A549 (cell line): Measurements from ENCODE around the gene PHEX. TPM values are rescaled to one million over a fixed set of nuclear protein-coding genes. Genes with fewer than 3 reads are reported as not detected.
A peak's percentile ranks its signal among the peaks of the same experiment; 100 is the strongest.

Experiments used
- ATAC-seq, 2 experiments: fragments of 200-7000 bp in 1 of 2; fragments of >200 bp in 1 of 2; cut with Nextera tagmentation in 1 of 2; cut with Tn5 transposase in 1 of 2; 3 replicates each; pipeline versions ENCODE4 v1.8.0 to v1.9.1; 2018 to 2020; ENCODE audit warnings: mild to moderate bottlenecking in 1 of 2, moderate library complexity in 1 of 2
- CTCF ChIA-PET: fragments of 300-600 bp; sonication (Branson Sonifier 250); formaldehyde crosslinking; extraction: SDS; loops from one replicate; lab custom pipeline; 2021; ENCODE audit warnings: antibody characterized with exemption, inconsistent platforms; lab: Yijun Ruan, JAX
- POLR2A ChIA-PET: fragments of 350-600 bp; formaldehyde crosslinking; extraction: SDS; loops from one replicate; lab custom pipeline; 2021; ENCODE audit warnings: antibody characterized with exemption, inconsistent platforms; lab: Yijun Ruan, JAX
- DNase-seq, 2 experiments: peaks; one replicate each; pipeline versions ENCODE4 v3.0.0 to v3.0.0-alpha.2; 2011 to 2016; ENCODE audit warnings: low read depth in 1 of 2, low spot score in 1 of 2
- FAIRE-seq: peaks from 2 replicates; lab custom pipeline; 2011; peaks lifted over from hg19 to GRCh38; lab: Jason Lieb, UNC
- H3K27ac ChIP-seq, 2 experiments: fragments of >200 bp; sonication (Bioruptor Twin); formaldehyde crosslinking; 3 replicates each; pipeline ENCODE4 v1.5.1; 2016 to 2017
- H3K4me1 ChIP-seq: fragments of >200 bp; sonication (Bioruptor Twin); formaldehyde crosslinking; 3 replicates; pipeline ENCODE4 v1.6.1; 2016
- H3K4me2 ChIP-seq: fragments of >200 bp; sonication (Bioruptor Twin); formaldehyde crosslinking; 3 replicates; pipeline ENCODE4 v1.6.1; 2016
- H3K4me3 ChIP-seq: fragments of >200 bp; sonication (Bioruptor Twin); formaldehyde crosslinking; 3 replicates; pipeline ENCODE4 v1.5.1; 2016
- H3K9me3 ChIP-seq: fragments of >200 bp; sonication (Bioruptor Twin); formaldehyde crosslinking; 3 replicates; pipeline ENCODE4 v1.6.1; 2016
- CHD2 ChIP-seq: fragments of 150-350 bp; IDR thresholded peaks from 2 replicates; pipeline ENCODE4 v1.6.1; 2014; ENCODE audit warnings: low read length; ENCODE audit not compliant: partially characterized antibody
- E2F6 ChIP-seq: IDR thresholded peaks from 2 replicates; pipeline ENCODE4 v1.6.1; 2012; ENCODE audit warnings: low read depth, borderline replicate concordance
- EHMT2 ChIP-seq: fragments of 200-600 bp; sonication (generic); IDR thresholded peaks from 2 replicates; pipeline ENCODE4 v1.6.1; 2016; ENCODE audit warnings: antibody characterized with exemption, low read depth, mild to moderate bottlenecking, moderate library complexity
- FOSB ChIP-seq: fragments of 250-450 bp; sonication (Bioruptor Pico); IDR thresholded peaks from 2 replicates; pipeline ENCODE4 v1.5.0; 2020; ENCODE audit warnings: mild to moderate bottlenecking, moderate library complexity
- FOXS1 ChIP-seq: fragments of 250-450 bp; sonication (Bioruptor Pico); IDR thresholded peaks from 2 replicates; pipeline ENCODE4 v1.5.0; 2020; ENCODE audit warnings: mild to moderate bottlenecking, moderate library complexity
- HDAC2 ChIP-seq: fragments of 200-600 bp; sonication (generic); IDR thresholded peaks from 2 replicates; pipeline ENCODE4 v1.6.1; 2016
- HEYL ChIP-seq: fragments of 250-450 bp; sonication (Bioruptor Pico); IDR thresholded peaks from 2 replicates; pipeline ENCODE4 v1.8.0; 2021; ENCODE audit warnings: mild to moderate bottlenecking, moderate library complexity
- HOXA7 ChIP-seq: fragments of 250-450 bp; sonication (Bioruptor Pico); IDR thresholded peaks from 2 replicates; pipeline ENCODE4 v1.5.0; 2020; ENCODE audit warnings: mild to moderate bottlenecking, moderate library complexity
- HOXB13 ChIP-seq: fragments of 250-450 bp; sonication (Bioruptor Pico); IDR thresholded peaks from 2 replicates; pipeline ENCODE4 v1.5.0; 2020; ENCODE audit warnings: low read depth, mild to moderate bottlenecking, moderate library complexity
- JUN ChIP-seq, 2 experiments: fragments of >200 bp; sonication (Bioruptor Twin); formaldehyde crosslinking; IDR thresholded peaks; 2 replicates in 1 of 2; 3 replicates in 1 of 2; pipeline ENCODE4 v1.6.1; 2016 to 2017
- MAZ ChIP-seq: fragments of 150-350 bp; IDR thresholded peaks from 2 replicates; pipeline ENCODE4 v1.6.1; 2014; ENCODE audit warnings: antibody characterized with exemption, low read depth, low read length, borderline replicate concordance
- NFE2L2 ChIP-seq: fragments of 150-350 bp; conservative IDR thresholded peaks from 2 replicates; pipeline ENCODE4 v1.6.1; 2014; ENCODE audit warnings: low read length
- PHF8 ChIP-seq: fragments of 200-600 bp; sonication (generic); IDR thresholded peaks from 2 replicates; pipeline ENCODE4 v1.6.1; 2016; ENCODE audit warnings: low read depth, mild to moderate bottlenecking, antibody characterized with exemption, moderate library complexity, borderline replicate concordance
- POLR2A ChIP-seq: IDR thresholded peaks from 2 replicates; pipeline ENCODE4 v1.6.1; 2012; ENCODE audit warnings: mild to moderate bottlenecking, low read length
- SREBF2 ChIP-seq: fragments of 450-650 bp; IDR thresholded peaks from 2 replicates; pipeline ENCODE4 v1.6.1; 2014; ENCODE audit warnings: mild to moderate bottlenecking, moderate library complexity
- ZC3H11A ChIP-seq: fragments of 450-650 bp; IDR thresholded peaks from 2 replicates; pipeline ENCODE4 v1.6.1; 2014; ENCODE audit warnings: antibody characterized with exemption, mild to moderate bottlenecking
- WGBS: methylation state at CpG from one replicate; pipeline ENCODE4 v1.1.6; 2017; ENCODE audit errors: missing lambda C conversion rate; 5-methylcytosine and 5-hydroxymethylcytosine counted together
- polyA plus RNA-seq, 4 experiments: library from polyadenylated mRNA; depleted of rRNA in 3 of 4; stranded (reverse); fragments of >200 nt; fragmentation: RNase III in 1 of 4; extraction: RNeasy Plus Mini Kit Qiagen cat#74134 plus additional on column Dnase treatment in 1 of 4; gene quantifications; 2 replicates in 3 of 4; 3 replicates in 1 of 4; pipeline ENCODE4 v1.2.3, GENCODE V29; 2011 to 2017
- TF ChIP-seq, protein P1 (sequence below): fragments of >200 bp; sonication (Bioruptor Twin); formaldehyde crosslinking; IDR thresholded peaks from 3 replicates; pipeline ENCODE4 v1.5.1; 2016
- TF ChIP-seq, protein P2 (sequence below): fragments of >200 bp; sonication (Bioruptor Twin); formaldehyde crosslinking; IDR thresholded peaks from 2 replicates; pipeline ENCODE4 v1.6.1; 2016

PHEX gene
- polyA plus RNA-seq, 2 of the 4 experiments (the other 2 are of a cell fraction): 0.28 to 0.98 TPM

DNA sequence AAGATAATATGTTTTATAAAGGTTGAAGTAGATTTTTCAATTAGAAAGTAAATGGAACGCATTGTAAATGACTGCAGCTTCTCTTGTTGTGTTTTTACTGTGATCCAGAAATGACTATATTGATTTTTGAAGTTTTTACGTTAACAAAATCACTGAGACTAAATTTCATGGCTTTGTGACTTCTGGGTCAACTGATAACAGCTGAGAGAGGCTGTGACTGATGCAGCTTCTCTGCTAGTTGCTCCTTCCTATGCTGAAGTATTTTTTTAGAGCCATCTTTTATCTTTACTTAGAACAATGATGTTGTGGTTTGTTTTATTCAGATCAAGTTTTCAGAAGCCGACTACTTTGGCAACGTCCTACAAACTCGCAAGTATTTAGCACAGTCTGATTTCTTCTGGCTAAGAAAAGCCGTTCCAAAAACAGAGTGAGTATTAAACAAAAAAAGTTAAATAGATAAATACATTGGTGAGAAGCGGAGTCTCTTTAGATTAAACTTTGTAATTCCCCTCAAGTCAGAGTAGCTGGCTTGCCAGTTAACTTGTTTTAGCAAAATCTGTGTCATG is 145.9 kb downstream of the PHEX start:
- ATAC-seq: no peak
- Histone ChIP-seq H3K4me3 (no peak overlapping the region), H3K27ac (no peak overlapping the region), H3K4me1 (no peaks in the 10 kb centered on the region), H3K4me2 (no peak overlapping the region), H3K9me3 (no peaks in the 10 kb centered on the region)
- ChIA-PET CTCF (interaction anchor here (1.4 kb wide), 1 partner anchor 192 kb away, joined by 5 read pairs; no protein-coding TSS in a partner anchor), POLR2A (no interaction called here)
- DNase-seq: no peak
- peak; percentile 61 for FAIRE-seq
- TF ChIP-seq, protein P1, sequence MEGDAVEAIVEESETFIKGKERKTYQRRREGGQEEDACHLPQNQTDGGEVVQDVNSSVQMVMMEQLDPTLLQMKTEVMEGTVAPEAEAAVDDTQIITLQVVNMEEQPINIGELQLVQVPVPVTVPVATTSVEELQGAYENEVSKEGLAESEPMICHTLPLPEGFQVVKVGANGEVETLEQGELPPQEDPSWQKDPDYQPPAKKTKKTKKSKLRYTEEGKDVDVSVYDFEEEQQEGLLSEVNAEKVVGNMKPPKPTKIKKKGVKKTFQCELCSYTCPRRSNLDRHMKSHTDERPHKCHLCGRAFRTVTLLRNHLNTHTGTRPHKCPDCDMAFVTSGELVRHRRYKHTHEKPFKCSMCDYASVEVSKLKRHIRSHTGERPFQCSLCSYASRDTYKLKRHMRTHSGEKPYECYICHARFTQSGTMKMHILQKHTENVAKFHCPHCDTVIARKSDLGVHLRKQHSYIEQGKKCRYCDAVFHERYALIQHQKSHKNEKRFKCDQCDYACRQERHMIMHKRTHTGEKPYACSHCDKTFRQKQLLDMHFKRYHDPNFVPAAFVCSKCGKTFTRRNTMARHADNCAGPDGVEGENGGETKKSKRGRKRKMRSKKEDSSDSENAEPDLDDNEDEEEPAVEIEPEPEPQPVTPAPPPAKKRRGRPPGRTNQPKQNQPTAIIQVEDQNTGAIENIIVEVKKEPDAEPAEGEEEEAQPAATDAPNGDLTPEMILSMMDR: no peak
- TF ChIP-seq POLR2A (no peak), MAZ (no peak), ZC3H11A (no peak), HOXA7 (CRISPR knock-in tag) (no peak), E2F6 (no peak), FOXS1 (CRISPR knock-in tag) (no peak), SREBF2 (no peak), EHMT2 (no peak), HEYL (CRISPR knock-in tag) (no peak), NFE2L2 (no peak)
- TF ChIP-seq, protein P2, sequence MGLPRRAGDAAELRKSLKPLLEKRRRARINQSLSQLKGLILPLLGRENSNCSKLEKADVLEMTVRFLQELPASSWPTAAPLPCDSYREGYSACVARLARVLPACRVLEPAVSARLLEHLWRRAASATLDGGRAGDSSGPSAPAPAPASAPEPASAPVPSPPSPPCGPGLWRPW: no peak
- 84% methylated on average over 7 of the region's 7 CpGs for WGBS

DNA sequence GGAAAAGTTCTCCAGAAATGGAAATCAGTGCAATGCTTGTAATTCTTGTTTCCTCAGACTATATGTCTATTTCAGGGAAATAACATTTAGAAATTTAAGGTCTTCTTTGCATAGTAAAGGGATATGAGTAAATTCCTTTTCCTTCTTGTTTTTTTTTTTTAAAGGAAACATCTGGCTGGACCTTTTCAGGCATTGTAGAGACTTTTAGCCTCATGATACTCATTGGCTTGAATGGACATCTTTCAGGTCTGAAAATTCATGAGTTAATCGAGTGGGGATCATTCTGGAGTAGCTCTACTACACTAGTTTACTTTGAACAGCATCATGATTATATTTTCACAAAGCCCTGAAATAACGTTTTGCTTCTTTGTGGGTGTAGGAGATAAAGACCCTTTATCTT is 152.0 kb downstream of the PHEX start:
- TF ChIP-seq HDAC2 (no peak), HOXB13 (no peak)
- TF ChIP-seq, all 56 proteins: peak for 0
- Histone ChIP-seq H3K9me3 (no peaks in the 10 kb centered on the region), H3K27ac (no peak overlapping the region), H3K4me3 (no peak overlapping the region), H3K4me1 (no peaks in the 10 kb centered on the region), H3K4me2 (no peak overlapping the region)
- DNase-seq (no peak), ATAC-seq (no peak), FAIRE-seq (peak; percentile 28)
- 19% methylated on average over 2 of the region's 2 CpGs for WGBS
- ChIA-PET CTCF (no interaction called here), POLR2A (no interaction called here)

- ChIA-PET POLR2A (no interaction called here), CTCF (interaction anchor here (1.3 kb wide), 1 partner anchor 12 kb away, joined by 5 read pairs; no protein-coding TSS in a partner anchor)
- H3K4me2 ChIP-seq: no peak overlapping the region
- H3K27ac ChIP-seq: no peak overlapping the region
- no peak for TF ChIP-seq FOXS1 (CRISPR knock-in tag)
- no peak for TF ChIP-seq JUN (IDR thresholded peaks at IDR 0.05)
- TF ChIP-seq CHD2: no peak
- no peak for TF ChIP-seq EHMT2
- TF ChIP-seq FOSB: no peak
- no peak for TF ChIP-seq HOXA7 (CRISPR knock-in tag)
- TF ChIP-seq PHF8: no peak
- no peak overlapping the region for H3K4me3 ChIP-seq
- 82% methylated on average over 2 of the region's 2 CpGs for WGBS
- DNase-seq (no peak), ATAC-seq (no peak), FAIRE-seq (peak; percentile 70)
- no peaks in the 10 kb centered on the region for H3K4me1 ChIP-seq
- no peaks in the 10 kb centered on the region for H3K9me3 ChIP-seq
These were observed 154.0 kb downstream of the PHEX start for GRCh38 chrX:22186165-22186564.
